ELF-1 (cell line): ENCODE data around the gene LSAMP.

Experiments used
- DNase-seq: peaks from one replicate; pipeline ENCODE4 v3.0.0-alpha.2; 2016; ENCODE audit warnings: low read depth, low spot score

The LSAMP gene

GRCh38 chr3:116165641-116166040, 279.6 kb downstream of the LSAMP start:
- DNase-seq, result no peak

- DNase-seq, result no peak
Observed at GRCh38 chr3:116165135-116165534, 280.2 kb downstream of the LSAMP start.

- DNase-seq, result no peak
Observed at GRCh38 chr3:116164039-116164438, 281.2 kb downstream of the LSAMP start.

GRCh38 chr3:116161575-116162525, 283.4 kb downstream of the LSAMP start:
- DNase-seq, result no peak

- DNase-seq, result no peak
Observed at GRCh38 chr3:116160594-116160993, 284.7 kb downstream of the LSAMP start.

GRCh38 chr3:116155841-116156240, 289.4 kb downstream of the LSAMP start:
- DNase-seq, result no peak

GRCh38 chr3:116154389-116154788, 290.9 kb downstream of the LSAMP start:
- DNase-seq, result no peak

- DNase-seq, result no peak
Observed at GRCh38 chr3:116153174-116153573, 292.1 kb downstream of the LSAMP start.

- no peak for DNase-seq
Observed at GRCh38 chr3:116150655-116151167, 294.6 kb downstream of the LSAMP start.

GRCh38 chr3:116148881-116149851, 296.1 kb downstream of the LSAMP start:
- no peak for DNase-seq

GRCh38 chr3:116145613-116146012, 299.7 kb downstream of the LSAMP start:
- no peak for DNase-seq

GRCh38 chr3:116141724-116142123, 303.6 kb downstream of the LSAMP start:
- DNase-seq, result no peak

GRCh38 chr3:116140100-116140689, 305.1 kb downstream of the LSAMP start:
- DNase-seq, result no peak

- no peak for DNase-seq
Observed at GRCh38 chr3:116139641-116140040, 305.6 kb downstream of the LSAMP start.

GRCh38 chr3:116135457-116136085, 309.7 kb downstream of the LSAMP start:
- no peak for DNase-seq

- no peak for DNase-seq
Observed at GRCh38 chr3:116129187-116129946, 315.9 kb downstream of the LSAMP start.

GRCh38 chr3:116127464-116127863, 317.8 kb downstream of the LSAMP start:
- DNase-seq, result no peak

- no peak for DNase-seq
Observed at GRCh38 chr3:116124166-116124565, 321.1 kb downstream of the LSAMP start.

- no peak for DNase-seq
Observed at GRCh38 chr3:116118475-116119169, 326.7 kb downstream of the LSAMP start.

- no peak for DNase-seq
Observed at GRCh38 chr3:116114586-116114985, 330.7 kb downstream of the LSAMP start.
